Vagina (tissue), 2 donors: ENCODE measurements around the gene ZG16.

ENCODE experiments used
- POLR2A ChIP-seq, 2 donors: fragments of 450-650 bp; IDR thresholded peaks; one replicate each; pipeline ENCODE4 v1.6.1; 2017; ENCODE audit warnings: antibody characterized with exemption in 2 of 2, mild to moderate bottlenecking in 2 of 2, moderate library complexity in 2 of 2
- TF ChIP-seq, protein P1 (sequence below), 3 experiments: fragments of 450-650 bp in 2 of 3; fragments of 200-600 bp in 1 of 3; sonication (generic) in 1 of 3; IDR thresholded peaks; one replicate each; pipeline ENCODE4 v1.5.1; 2017 to 2019; ENCODE audit warnings: antibody characterized with exemption in 3 of 3, mild to moderate bottlenecking in 2 of 3, moderate library complexity in 2 of 3

- no peak for TF ChIP-seq POLR2A (IDR thresholded peaks at IDR 0.05)
- TF ChIP-seq, protein P1, sequence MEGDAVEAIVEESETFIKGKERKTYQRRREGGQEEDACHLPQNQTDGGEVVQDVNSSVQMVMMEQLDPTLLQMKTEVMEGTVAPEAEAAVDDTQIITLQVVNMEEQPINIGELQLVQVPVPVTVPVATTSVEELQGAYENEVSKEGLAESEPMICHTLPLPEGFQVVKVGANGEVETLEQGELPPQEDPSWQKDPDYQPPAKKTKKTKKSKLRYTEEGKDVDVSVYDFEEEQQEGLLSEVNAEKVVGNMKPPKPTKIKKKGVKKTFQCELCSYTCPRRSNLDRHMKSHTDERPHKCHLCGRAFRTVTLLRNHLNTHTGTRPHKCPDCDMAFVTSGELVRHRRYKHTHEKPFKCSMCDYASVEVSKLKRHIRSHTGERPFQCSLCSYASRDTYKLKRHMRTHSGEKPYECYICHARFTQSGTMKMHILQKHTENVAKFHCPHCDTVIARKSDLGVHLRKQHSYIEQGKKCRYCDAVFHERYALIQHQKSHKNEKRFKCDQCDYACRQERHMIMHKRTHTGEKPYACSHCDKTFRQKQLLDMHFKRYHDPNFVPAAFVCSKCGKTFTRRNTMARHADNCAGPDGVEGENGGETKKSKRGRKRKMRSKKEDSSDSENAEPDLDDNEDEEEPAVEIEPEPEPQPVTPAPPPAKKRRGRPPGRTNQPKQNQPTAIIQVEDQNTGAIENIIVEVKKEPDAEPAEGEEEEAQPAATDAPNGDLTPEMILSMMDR (IDR thresholded peaks at IDR 0.05): no peak
These were observed 2.2 kb upstream of the ZG16 start for GRCh38 chr16:29775742-29776408.
